ENCODE measurements around the gene APOBEC3C.

DNA sequence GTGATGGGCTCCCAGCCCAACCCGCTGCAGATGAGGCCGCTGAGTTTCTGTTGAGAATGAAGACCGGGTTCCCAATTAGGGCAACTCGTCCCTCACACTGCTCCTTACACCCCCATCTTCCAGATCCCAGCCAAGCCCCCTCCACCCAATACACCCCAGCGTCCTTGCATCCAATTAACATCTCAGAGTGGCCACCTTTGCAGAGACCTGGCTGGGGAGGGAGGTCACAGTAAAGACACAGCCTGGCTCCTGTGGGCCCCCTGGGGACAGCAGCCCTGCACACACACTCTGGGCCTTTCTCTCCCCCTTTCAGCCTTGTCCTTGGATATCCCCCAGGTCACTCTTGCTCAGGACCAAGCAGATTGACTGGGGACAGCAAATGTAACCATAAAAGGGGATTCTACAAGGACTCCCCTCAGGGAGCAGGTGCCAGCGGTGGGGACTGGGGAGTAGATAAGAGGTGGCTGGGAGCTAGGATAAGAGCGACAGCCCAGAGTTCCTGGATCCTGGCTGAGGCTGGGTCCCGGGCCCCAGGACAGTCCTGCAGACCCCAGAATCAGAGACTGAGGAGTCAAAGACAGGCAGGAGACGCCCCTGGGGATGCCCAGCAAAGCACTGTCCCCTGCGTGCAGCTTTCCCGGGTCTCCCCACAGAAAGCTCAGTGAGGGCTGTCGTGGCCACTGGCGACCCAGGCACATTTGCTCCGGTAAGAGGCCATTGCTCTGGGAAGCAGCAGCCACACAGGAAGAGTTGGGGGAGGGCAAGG, 48.3 kb upstream of the APOBEC3C start:
- TF ChIP-seq POLR2A (IDR thresholded peaks at IDR 0.05) = no peak
- TF ChIP-seq, protein P1, sequence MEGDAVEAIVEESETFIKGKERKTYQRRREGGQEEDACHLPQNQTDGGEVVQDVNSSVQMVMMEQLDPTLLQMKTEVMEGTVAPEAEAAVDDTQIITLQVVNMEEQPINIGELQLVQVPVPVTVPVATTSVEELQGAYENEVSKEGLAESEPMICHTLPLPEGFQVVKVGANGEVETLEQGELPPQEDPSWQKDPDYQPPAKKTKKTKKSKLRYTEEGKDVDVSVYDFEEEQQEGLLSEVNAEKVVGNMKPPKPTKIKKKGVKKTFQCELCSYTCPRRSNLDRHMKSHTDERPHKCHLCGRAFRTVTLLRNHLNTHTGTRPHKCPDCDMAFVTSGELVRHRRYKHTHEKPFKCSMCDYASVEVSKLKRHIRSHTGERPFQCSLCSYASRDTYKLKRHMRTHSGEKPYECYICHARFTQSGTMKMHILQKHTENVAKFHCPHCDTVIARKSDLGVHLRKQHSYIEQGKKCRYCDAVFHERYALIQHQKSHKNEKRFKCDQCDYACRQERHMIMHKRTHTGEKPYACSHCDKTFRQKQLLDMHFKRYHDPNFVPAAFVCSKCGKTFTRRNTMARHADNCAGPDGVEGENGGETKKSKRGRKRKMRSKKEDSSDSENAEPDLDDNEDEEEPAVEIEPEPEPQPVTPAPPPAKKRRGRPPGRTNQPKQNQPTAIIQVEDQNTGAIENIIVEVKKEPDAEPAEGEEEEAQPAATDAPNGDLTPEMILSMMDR (IDR thresholded peaks at IDR 0.05) = no peak

Measured in body of pancreas (tissue), 4 donors.